Stimulated activated naive CD8-positive, alpha-beta T cell treated with anti-CD3 and anti-CD28 coated beads, Interleukin-15, amount 100 ng/mL, for 72 hours (primary cell): Measurements from ENCODE around the gene GPER1.

Experiments
- ATAC-seq: fragments of 150-1000 bp; cut with Tn5 transposase; 2 replicates; pipeline ENCODE4 v1.10.0; 2021; ENCODE audit warnings: mild to moderate bottlenecking, moderate library complexity
- DNase-seq, 2 donors: peaks; one replicate each; pipeline ENCODE4 v3.0.0; 2021 to 2022
- H3K27ac Mint-ChIP-seq, 2 donors: one replicate each; pipeline ENCODE4 v1.8.0; 2022; ENCODE audit warnings: mild to moderate bottlenecking in 2 of 2, mixed read lengths in 2 of 2, moderate library complexity in 2 of 2
- H3K27me3 Mint-ChIP-seq: one replicate; pipeline ENCODE4 v1.8.0; 2022; ENCODE audit warnings: mixed read lengths
- H3K4me1 Mint-ChIP-seq: one replicate; pipeline ENCODE4 v1.8.0; 2022; ENCODE audit warnings: mild to moderate bottlenecking, mixed read lengths
- H3K4me3 Mint-ChIP-seq, 2 donors: one replicate each; pipeline ENCODE4 v1.8.0; 2022; ENCODE audit warnings: mild to moderate bottlenecking in 2 of 2, mixed read lengths in 2 of 2, moderate library complexity in 1 of 2
- H3K9me3 Mint-ChIP-seq, 2 donors: one replicate each; pipeline ENCODE4 v1.8.0; 2022; ENCODE audit warnings: mixed read lengths in 2 of 2

Gene GPER1

DNA sequence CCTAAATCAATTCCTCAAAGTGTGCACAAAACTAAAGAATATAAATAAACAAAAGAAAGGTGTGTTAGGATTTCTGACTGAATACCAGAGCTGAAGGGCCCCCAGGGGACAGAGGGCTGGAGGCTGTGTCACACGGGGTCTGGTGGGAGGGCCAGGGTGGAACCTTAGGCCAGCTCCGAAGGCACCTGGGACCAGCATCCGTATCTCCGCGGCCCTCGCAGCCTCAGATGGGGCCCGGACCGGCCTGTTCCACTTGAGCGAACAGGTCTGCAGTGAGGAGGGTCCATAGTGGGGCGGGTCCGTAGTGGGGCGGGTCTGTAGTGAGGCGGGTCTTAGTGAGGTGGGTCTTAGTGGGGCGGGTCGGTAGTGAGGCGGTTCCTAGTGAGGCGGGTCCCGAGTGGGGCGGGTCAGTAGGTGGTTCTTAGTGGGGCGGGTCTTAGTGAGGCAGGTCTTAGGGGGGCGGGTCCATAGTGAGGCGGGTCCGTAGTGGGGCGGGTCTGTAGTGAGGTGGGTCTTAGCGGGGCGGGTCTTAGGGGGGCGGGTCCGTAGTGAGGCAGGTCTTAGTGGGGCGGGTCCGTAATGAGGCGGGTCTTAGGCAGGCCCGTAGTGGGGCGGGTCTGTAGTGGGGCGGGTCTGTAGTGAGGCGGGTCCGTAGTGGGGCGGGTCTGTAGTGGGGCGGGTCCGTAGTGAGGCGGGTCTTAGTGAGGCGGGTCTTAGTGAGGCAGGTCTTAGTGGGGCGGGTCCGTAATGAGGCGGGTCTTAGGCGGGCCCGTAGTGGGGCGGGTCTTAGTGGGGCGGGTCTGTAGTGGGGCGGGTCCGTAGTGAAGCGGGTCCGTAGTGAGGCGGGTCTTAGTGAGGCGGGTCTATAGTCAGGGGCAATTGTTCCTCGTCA is 28.5 kb upstream of the GPER1 start:
- H3K4me3 Mint-ChIP-seq, result no peak overlapping the region
- DNase-seq (no peak), ATAC-seq (peak; percentile 39)
- H3K9me3 Mint-ChIP-seq, result no peaks in the 10 kb centered on the region
- H3K4me1 Mint-ChIP-seq, result peaks cover 44% of the 10 kb centered on the region
- H3K27me3 Mint-ChIP-seq, result peaks cover 14% of the 10 kb centered on the region
- H3K27ac Mint-ChIP-seq, result no peak overlapping the region

DNA sequence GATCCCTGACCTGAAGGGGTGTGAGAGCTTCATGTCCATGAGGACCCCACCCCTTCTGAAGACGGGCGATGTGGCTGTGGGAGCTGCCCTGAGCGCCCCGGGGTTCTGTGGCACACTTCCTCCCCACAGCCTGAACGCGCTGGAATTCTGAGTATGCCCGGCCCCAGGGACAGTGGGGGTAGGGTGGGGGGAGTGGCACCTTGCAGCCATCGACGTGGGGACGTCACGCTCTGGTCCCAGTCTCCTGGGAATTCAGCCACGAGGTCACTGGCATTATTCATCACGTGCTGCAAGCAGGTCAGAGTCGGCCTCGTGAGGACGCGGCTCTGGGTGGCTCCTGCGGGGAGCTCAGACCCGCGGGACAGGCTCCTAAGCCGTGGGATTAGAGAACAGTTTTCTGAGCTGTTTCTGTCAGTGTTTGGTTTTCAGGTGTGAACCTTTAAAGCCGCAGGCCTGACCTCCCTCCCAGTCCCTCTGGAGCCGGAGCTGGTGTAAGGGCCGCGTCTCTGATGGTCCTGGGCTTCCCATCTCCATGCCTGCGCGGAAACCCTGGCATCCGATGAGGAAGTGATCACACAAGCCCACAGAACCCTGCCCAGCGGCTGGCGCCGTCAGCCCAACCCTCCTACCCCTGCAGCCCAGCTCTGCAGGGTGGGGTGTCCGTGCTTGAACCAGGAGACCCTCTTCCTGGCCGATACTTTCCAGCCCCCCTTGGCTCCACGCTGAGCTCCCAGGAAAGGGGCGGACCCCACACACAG is 27.4 kb upstream of the GPER1 start:
- peaks cover 37% of the 10 kb centered on the region for H3K4me1 Mint-ChIP-seq
- no peaks in the 10 kb centered on the region for H3K9me3 Mint-ChIP-seq
- DNase-seq (no peak), ATAC-seq (no peak)
- no peak overlapping the region for H3K27ac Mint-ChIP-seq
- H3K27me3 Mint-ChIP-seq, result peaks cover 14% of the 10 kb centered on the region
- H3K4me3 Mint-ChIP-seq, result no peak overlapping the region

DNA sequence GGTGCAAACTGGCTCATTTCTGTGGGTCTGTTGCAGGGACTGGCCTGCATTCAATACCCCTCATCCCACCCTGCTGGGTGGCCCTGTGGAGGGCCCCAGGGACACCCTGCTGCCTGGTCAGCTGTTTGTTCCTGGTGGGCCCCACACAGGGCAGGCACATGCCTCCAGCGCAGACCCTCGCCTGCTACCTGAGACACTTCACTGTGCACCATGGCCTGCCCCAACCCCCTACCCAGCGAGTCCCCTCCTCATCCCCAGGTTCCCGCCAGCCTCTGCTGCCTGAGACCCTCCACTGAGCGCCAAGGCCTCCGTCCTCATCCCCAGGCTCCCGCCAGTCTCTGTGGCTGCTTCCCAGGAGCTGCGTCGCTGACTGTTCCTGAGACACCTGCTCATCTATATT is 26.7 kb upstream of the GPER1 start:
- DNase-seq, result no peak
- H3K27ac Mint-ChIP-seq, result no peak overlapping the region
- ATAC-seq, result no peak
- peaks cover 37% of the 10 kb centered on the region for H3K4me1 Mint-ChIP-seq
- H3K4me3 Mint-ChIP-seq, result no peak overlapping the region
- peaks cover 14% of the 10 kb centered on the region for H3K27me3 Mint-ChIP-seq
- no peaks in the 10 kb centered on the region for H3K9me3 Mint-ChIP-seq

DNA sequence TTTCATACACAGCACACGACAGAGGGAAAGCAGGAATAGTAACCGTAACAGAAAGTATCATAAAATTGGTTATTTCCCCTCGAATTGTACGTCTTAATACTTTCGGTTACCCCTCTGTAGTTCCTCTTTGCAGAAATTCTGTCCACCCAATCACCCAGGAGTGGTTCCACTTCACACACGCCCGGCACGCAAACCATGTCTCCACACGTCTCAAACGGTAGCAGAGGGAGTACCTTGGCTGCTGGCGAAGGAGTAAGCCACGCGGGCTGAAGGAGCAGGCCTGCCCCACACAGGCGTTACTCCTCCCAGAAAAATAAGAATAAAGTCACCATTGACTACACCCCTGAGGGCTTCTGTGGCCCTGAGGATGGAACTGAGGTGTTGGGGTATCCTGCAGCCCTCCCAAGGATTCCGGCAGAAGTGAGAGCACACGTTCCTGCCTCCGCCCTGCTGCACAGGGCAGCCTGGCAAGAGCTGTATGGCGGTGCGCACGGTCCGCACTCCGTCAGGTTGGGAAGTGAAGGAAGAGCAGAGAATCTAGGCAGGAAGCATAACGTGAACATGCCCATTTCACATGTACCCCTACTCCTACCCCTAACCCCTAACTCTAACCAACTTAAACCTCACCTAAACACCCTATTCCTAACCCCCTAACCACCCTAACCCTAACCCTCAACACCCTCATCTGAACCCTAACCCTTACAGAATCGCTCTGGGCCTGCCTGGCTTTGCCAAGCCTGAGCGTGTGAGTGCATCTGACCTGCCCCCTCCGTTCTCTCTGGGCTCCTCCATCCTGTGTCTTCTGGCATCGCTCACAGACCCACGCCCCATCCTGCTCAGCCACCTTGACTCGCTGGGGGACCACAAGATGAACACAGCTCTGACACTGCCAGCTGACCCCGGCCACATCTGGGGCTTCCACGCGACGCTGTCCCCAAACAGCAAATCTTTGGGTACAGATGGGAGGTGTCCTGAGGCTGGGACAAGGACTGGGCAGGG is 25.3 kb upstream of the GPER1 start:
- no peaks in the 10 kb centered on the region for H3K9me3 Mint-ChIP-seq
- ATAC-seq, result no peak
- no peak overlapping the region for H3K4me3 Mint-ChIP-seq
- H3K27me3 Mint-ChIP-seq, result peaks cover 14% of the 10 kb centered on the region
- no peak for DNase-seq
- no peak overlapping the region for H3K27ac Mint-ChIP-seq
- peaks cover 34% of the 10 kb centered on the region for H3K4me1 Mint-ChIP-seq

DNA sequence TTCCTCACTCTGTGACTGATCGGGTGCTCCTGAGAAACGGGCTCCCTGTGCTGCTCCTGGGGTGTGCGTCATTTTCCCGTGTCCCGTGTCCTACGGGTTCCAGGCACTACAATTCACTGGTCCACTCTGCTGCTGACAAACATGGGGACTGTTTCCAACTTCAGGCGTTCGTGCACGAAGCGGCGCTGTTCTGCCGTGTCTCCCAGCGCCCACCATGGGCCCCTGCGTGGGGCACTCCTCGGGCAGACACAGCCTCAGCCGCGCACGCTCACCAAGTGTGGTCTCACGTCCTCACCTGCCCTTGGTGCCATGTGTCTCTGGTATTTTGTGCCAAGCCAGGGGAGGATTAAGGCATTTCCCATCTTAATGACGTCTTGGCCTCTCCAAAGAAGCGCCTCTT is 24.6 kb upstream of the GPER1 start:
- no peak for ATAC-seq
- Mint-ChIP-seq H3K4me3 (no peak overlapping the region), H3K27ac (no peak overlapping the region), H3K27me3 (peaks cover 14% of the 10 kb centered on the region), H3K9me3 (no peaks in the 10 kb centered on the region), H3K4me1 (peaks cover 34% of the 10 kb centered on the region)
- no peak for DNase-seq

DNA sequence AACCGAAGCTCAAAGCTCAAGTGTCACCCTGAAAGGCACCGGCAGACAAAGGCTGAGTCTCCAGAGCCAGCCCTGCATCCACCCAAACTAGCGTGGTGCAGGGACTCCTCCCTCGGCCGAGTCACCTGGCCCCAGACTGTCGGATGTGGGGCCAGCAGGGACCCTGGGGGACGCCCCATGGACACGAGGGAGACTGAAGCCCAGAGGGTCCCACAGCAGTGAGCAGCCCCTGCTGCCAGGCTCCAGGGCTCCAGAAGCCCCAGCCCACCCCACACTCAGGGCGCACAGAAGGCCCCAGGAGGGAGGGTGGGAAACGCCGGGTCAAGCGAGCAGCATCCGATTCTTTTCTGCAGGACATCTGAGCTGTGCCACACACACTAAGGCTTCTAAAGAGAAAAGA is 23.3 kb upstream of the GPER1 start:
- H3K27ac Mint-ChIP-seq, result no peak overlapping the region
- H3K27me3 Mint-ChIP-seq, result peaks cover 14% of the 10 kb centered on the region
- H3K4me3 Mint-ChIP-seq, result no peak overlapping the region
- no peak for DNase-seq
- no peaks in the 10 kb centered on the region for H3K9me3 Mint-ChIP-seq
- no peak for ATAC-seq
- H3K4me1 Mint-ChIP-seq, result peaks cover 34% of the 10 kb centered on the region

DNA sequence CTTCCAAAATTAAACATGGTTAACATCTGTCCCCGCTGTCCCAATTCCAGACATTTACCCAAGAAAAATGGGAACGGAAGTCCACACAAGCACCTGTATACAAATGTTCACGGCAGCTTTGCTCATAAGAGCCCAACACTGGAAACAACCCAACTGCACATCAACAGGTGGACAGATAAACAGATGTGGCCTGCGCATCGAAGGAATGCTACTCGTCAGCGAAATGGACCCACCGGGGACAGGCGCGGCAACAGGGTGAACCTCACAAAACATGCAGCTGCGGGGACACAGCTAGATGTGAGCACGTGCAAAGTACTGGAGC is 22.7 kb upstream of the GPER1 start:
- Mint-ChIP-seq H3K9me3 (no peaks in the 10 kb centered on the region), H3K4me3 (peak overlapping the region in 1 of 2 donors; percentile 67), H3K27me3 (peaks cover 14% of the 10 kb centered on the region), H3K27ac (no peak overlapping the region), H3K4me1 (peaks cover 31% of the 10 kb centered on the region)
- DNase-seq (no peak), ATAC-seq (no peak)

DNA sequence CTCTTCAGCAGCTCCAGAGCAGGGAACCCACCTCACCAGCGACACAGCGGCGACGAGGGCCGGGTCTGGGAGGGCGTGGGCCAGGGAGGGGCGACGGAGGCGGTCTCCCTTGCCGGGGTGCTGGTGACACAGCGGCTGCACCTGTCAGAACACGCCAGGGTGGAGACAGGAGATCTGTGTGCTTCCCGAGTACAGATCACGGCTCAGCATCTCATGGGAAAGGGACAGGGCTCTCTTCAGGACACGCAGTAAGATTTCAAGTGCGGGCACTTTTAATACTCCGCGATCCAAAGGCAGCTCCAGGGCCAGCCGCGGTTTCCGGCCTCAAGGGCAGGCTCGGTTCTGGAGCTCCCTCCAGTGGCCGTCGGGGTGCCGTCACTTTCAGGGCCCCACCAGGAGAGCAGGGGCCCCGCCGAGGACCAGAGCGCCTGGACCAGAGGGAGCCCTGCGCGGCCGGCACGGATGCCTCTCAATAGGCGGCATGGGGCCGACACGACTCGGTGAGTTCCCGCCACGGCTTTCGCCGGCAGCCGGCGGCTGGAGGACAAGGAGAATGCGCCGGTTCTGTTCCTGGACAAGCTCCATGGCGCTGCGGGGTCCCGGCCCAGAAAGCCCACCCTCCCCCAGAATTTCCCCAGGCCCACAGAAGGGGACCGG is 22.2 kb upstream of the GPER1 start:
- Mint-ChIP-seq H3K4me1 (peaks cover 26% of the 10 kb centered on the region), H3K4me3 (peak overlapping the region; percentile 42 to 67), H3K27me3 (peaks cover 14% of the 10 kb centered on the region), H3K27ac (peak overlapping the region in 1 of 2 donors; percentile 34), H3K9me3 (peaks cover 0 to 4% of the 10 kb centered on the region in 2 donors)
- ATAC-seq (peak; percentile 97), DNase-seq (peak; percentile 82 to 85)

DNA sequence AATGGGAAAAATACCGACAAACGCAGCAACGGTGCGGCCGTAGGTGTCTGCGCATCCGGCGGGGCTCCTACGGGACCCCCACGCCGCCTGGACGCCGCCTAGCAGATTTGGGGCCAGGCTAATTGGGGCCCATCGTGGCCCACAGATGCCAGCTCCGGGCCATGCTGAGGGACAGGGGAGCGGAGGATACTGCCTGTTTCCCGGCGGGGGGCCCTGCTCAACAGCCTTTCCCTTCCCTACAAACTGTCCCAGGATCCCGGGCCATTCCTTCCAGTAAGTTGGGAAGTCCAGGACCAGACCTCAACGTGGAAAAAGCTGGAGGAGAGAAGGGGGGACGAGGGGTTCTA is 21.7 kb upstream of the GPER1 start:
- Mint-ChIP-seq H3K27me3 (peaks cover 11% of the 10 kb centered on the region), H3K4me3 (no peak overlapping the region), H3K9me3 (peaks cover 0 to 8% of the 10 kb centered on the region in 2 donors), H3K27ac (peak overlapping the region in 1 of 2 donors; percentile 34), H3K4me1 (peaks cover 21% of the 10 kb centered on the region)
- DNase-seq (no peak), ATAC-seq (no peak)

DNA sequence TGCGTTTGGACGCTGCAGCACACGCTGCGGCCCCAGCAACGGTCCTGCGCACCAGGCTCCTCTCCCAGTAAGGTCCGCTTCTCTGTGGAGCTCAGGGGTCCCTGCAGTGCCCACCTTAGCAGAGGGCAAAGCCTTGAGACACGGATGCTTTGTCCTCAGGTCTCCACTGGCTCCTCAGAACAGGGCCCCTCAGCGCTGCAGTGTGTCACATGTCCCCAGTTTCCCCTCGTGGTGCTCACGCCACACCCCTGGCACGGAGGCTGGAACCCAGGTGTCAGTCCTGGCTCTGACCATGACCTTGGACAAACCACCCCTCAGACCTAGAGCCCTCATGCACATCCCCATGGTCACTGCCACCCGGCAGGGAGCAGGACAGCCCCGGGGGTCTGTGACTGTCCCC is 19.9 kb upstream of the GPER1 start:
- Mint-ChIP-seq H3K9me3 (peaks cover 0 to 8% of the 10 kb centered on the region in 2 donors), H3K27me3 (no peaks in the 10 kb centered on the region), H3K27ac (no peak overlapping the region), H3K4me3 (no peak overlapping the region), H3K4me1 (peaks cover 16% of the 10 kb centered on the region)
- ATAC-seq (no peak), DNase-seq (no peak)

DNA sequence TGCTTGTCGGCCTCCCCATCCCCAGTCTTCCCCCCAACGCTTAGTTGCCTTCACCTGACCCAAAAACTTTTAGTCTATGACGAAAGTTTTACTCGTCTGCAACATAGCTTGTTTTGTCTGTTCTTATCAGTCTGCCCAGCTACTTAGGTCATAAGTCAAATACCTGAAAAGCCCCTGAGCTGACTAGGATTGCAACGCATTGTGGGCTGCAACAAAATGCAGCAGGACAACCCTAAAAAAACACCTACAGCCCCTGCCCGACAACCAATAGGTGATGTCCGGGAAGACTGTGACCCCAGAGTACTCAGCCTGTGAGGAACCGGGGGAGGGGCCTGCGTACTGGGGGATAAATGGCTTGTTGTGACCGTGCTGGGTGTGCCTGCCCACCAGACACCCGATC is 19.3 kb upstream of the GPER1 start:
- Mint-ChIP-seq H3K27me3 (no peaks in the 10 kb centered on the region), H3K4me3 (no peak overlapping the region), H3K27ac (no peak overlapping the region), H3K9me3 (peaks cover 0 to 8% of the 10 kb centered on the region in 2 donors), H3K4me1 (peaks cover 16% of the 10 kb centered on the region)
- no peak for ATAC-seq
- DNase-seq, result no peak

DNA sequence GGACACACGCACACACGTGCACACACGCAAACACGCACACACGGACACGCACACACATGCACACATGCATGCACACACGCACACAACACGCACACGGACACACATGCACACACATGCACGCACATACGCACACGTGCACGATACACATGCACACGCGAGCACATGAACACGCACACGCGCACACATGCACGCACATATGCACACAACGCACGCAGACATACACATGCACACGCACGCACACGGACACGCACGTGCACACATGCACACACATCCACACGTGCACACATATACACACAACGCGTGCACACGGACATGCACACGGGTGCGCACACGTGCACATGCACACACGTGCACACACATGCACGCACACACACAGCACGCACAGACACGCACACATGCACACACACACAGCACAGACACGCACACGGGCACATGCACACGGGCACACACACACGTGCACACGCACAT is 17.3 kb upstream of the GPER1 start:
- ATAC-seq, result no peak
- peaks cover 8% of the 10 kb centered on the region for H3K4me1 Mint-ChIP-seq
- no peak for DNase-seq
- H3K4me3 Mint-ChIP-seq, result no peak overlapping the region
- peaks cover 0 to 8% of the 10 kb centered on the region in 2 donors for H3K9me3 Mint-ChIP-seq
- no peak overlapping the region for H3K27ac Mint-ChIP-seq
- no peaks in the 10 kb centered on the region for H3K27me3 Mint-ChIP-seq

DNA sequence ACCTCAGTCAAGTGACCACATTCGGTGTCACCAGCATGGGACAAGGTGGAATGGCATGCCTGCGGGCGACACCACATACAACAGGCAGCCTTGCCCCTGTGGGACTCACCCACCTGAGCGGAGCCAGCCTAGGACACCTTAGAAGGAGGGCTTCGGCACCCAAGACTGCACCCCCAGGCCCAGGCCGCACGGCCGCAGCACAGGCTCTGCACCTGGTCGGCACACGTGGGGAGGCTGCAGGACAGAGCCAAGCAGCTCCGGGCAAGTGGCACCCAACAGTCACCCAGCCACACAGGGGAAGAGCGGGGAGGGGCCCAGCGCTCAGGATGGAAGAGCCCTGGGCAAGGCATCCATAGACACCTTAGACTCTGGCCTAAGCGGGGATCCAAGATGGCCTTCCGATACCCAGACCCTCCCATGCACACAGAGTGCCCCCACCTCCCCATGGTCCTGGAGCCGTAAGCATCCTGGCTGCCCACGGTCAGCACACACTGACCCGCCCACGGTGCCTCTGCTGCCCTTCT is 16.1 kb upstream of the GPER1 start:
- no peak overlapping the region for H3K27ac Mint-ChIP-seq
- no peaks in the 10 kb centered on the region for H3K4me1 Mint-ChIP-seq
- DNase-seq, result no peak
- H3K4me3 Mint-ChIP-seq, result no peak overlapping the region
- no peaks in the 10 kb centered on the region for H3K27me3 Mint-ChIP-seq
- H3K9me3 Mint-ChIP-seq, result peaks cover 0 to 8% of the 10 kb centered on the region in 2 donors
- no peak for ATAC-seq

DNA sequence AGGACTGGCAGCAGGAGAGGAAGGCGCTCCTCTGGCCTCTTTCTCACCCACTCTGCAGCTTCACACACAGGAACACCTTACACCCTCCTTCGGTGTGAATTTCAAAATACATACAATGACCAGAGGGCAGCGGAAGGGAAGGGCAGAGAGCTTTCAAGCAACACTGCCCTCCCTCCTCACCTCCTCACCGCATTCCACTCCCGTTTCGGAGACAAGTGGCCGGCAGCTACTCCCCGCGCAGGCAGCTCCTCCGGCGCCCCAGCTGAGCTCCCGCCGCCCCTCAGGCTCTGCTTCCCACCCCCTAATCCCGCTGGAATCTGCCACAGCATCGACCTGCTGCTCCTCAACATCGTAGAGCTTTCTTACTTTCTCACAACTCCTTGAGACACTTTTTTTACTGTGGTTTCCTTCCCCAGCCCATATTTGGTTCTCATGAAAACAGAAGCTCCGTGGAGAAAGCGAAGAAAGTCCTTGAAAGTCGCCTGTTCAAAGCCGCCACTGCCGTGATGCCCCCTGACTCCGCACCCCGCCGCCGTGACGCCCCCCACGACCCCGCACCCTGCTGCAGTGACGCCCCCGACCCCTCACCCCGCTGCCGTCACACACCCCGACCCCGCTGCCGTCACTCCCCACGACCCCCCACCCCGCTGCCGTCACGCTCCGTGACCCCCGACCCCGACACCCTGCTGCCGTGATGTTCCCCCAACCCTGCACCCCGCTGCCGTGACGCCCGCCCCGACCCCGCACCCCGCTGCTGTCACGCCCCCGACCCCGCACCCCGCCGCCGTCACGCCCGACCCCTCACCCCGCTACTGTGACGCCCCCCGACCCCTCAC is 14.6 kb upstream of the GPER1 start:
- ATAC-seq (peak; percentile 56), DNase-seq (no peak)
- Mint-ChIP-seq H3K4me1 (no peaks in the 10 kb centered on the region), H3K9me3 (peaks cover 0 to 8% of the 10 kb centered on the region in 2 donors), H3K27me3 (no peaks in the 10 kb centered on the region), H3K27ac (no peak overlapping the region), H3K4me3 (no peak overlapping the region)
